SK-MEL-5 (cell line): ENCODE results near the gene SENP8. TPM values are rescaled to one million over a fixed set of nuclear protein-coding genes. Genes with fewer than 3 reads are reported as not detected.
"Not testable (repeated sequence)": the region's sequence is repeated elsewhere in the genome, so short reads cannot be mapped to it uniquely, and the experiment has no call there.

Source experiments
- DNase-seq: peaks from one replicate; pipeline ENCODE4 v3.0.0-alpha.2; 2016; ENCODE audit warnings: low read depth, low spot score
- in situ Hi-C: cut with HindIII; loops from 2 replicates; pipeline ENCODE4 v1.10.0; 2016; ENCODE audit warnings: low sequenced_read_pairs, high pct_unique_total_duplicates, low pct_unique_long_range_greater_than_20kb
- polyA plus RNA-seq, 2 experiments: library from polyadenylated mRNA; depleted of rRNA; stranded (reverse); fragments of >200 nt; gene quantifications; 2 replicates each; pipeline ENCODE4 v1.2.3, GENCODE V29; 2015
- total RNA-seq: library from RNA; depleted of rRNA; stranded (reverse); fragments of >200 nt; shearing (Covaris generic); gene quantifications from 2 replicates; pipeline ENCODE4 v1.2.3, GENCODE V29; 2014; rRNA removed

The SENP8 gene
- total RNA-seq, result 2.1 and 2.5 TPM in 2 replicates
- polyA plus RNA-seq (2015; cell fraction: cytosol; rRNA removed), result 1.3 TPM in 2 replicates
- 0.42 and 0.95 TPM in 2 replicates for polyA plus RNA-seq (2015; cell fraction: nucleus; rRNA removed)

DNA sequence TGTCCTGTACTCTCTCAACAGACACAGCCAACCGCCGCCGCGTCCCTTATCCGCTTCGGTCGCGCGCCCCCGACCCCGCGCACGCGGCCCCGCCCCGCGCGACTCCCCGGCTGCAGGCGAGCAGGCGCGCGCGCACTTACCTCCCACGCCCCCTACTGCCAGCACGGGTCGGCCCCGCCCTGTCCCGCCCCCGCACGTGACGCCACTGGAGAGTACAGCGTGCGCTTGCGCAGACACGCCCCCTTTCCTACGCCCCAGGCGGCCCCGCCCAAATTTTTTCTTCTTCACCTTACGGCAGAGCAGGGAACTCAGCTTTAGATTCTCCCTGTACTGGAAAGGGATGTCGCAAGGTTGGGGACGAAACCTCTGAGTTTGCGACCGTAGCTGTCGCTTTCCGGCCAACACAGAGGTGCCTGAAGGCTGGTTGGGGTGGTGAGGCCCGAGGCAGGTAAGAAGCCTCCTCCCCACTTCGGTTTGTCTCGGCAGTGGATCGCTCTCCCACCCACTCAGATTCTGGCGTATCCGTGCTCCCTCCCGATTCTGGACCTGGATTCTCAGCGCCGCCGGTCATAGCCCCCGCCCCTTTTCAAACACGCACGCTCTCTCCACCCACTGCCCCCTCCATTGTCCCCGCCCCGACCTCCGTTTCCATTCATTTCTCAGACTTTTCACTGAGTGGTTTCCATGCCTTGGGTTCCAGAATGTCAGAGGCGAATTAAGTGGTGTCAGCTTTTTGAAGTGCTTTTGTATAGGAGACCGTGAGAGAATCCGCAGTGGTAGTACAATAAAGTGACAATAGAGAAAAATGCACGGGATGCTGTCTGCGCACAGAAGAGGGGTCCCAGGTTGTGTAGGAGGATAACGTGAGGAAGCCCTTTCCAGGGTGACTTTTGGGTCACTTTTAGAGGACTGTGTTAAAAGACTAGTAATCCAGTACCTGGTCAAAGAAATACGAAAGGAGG lies at the start of gene SENP8, which contains the start of gene MYO9A:
TSS of gene SENP8 (plus strand) at position 387 of the 962 bp plus-strand sequence. CDS start 21,221 bp downstream, outside the sequence.
TSS of gene MYO9A (minus strand) at position 134 of the 962 bp plus-strand sequence. CDS start 71,587 bp downstream, outside the sequence.
- peak; percentile 96 for DNase-seq
- in situ Hi-C loops, result no loop called here

DNA sequence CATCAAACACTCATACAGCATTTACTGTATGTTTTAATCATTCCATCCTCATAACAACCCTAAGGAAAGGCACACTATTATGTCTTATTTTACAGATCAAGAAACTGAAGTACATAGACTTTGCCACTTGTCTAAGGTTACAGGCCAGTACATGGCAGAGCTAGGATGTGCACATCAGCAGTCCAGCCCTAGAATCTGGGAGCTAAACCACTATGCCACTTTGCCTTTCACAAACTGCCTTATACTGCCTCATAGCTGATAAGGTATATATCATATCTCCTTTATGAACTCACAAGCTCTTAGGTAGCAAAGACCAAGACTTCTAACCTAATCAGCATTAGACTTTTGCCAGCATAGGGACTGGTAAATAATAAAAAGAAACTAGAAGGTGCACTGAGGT lies 49.3 kb upstream of the SENP8 start:
- DNase-seq, result no peak
- in situ Hi-C loops, result no loop called here

DNA sequence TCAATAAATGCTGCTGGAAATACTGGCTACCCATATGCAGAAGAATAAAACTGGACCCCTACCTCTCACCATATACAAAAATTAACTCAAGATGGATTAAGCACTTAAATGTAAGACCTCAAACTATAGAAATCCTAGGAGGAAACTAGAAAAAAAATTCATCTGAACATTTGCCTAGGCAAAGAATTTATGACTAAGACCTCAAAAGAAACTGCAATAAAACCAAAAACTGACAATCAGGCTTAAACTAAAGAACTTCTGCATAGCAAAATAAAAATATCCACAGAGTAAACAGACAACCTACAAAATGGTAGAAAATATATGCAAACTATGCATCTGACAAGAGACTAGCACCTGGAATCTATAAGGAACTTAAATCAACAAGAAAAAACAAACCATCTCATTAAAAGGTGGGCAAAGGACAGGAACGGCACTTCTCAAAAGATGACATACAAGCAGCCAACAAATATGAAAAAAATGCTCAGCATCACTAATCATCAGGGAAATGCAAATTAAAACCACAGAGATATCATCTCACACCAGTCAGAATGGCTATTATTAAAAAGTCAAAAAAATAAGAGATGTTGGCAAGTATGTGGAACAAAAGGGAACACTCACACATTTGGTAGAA lies 47.3 kb upstream of the SENP8 start:
- in situ Hi-C loops, result no loop called here
- DNase-seq, result no peak

DNA sequence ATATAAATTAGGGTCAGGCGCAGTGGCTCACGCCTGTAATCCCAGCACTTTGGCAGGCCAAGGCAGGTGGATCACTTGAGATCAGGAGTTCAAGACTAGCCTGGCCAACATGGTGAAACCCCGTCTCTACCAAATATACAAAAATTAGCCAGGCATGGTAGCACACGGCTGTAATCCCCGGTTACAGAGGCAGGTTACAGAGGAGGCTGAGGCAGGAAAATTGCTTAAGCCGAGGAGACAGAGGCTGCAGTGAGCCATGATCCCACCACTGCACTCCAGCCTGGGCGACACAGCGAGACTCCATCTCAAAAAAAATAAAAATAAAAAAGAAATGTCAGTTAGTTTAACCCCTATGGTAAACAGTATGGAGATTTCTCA lies 46.8 kb upstream of the SENP8 start:
- in situ Hi-C loops, DNase-seq: not testable (repeated sequence)

DNA sequence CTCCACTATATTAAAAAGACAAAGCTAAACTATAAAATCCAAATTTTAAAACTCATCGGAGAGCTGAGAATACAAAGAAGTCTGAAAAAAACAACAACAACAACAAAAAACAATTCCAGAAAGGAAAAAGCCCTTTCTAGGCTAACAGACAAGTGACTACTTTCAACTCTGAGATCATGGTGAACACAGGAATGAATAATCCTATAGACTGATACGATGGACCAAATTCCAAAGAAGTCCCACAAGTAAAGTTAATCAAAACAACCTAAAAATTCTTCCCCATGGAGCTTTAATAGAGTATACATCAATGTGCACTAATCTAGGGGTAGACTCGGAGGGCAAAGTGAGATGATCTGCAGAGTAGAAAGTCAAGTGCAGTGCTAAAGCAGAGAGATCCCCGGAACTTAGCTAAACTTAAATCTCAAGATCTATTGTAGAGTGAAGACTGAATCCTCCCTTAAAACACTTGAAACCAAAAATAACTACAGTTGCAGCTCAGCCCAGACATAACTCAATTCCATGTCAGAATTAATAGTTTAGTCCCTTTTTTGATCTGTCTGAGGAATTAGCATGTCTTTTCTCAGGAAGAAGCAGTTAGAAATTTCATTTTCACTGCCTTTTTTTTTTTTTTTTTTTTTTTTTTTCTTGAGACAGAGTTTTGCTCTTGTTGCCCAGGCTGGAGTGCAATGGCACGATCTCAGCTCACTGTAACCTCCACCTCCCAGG lies 43.7 kb upstream of the SENP8 start:
- in situ Hi-C loops, result no loop called here
- no peak for DNase-seq

DNA sequence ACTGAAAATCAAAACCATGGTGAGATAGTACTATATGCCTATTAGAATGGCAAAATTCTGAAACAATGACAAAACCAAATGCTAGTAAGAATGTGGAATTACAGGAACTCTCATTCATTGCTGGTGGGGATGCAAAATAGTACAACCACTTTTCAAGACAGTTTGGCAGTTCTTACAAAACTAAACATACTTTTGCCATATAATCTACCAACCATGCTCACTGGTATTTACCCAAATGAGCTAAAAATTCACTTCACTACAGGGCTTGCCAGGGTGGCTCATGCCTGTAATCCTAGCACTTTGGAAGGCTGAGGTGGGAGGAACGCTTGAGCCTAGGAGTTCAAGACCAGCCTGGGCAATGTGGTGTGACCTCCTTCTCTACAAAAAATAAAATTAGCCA lies 40.3 kb upstream of the SENP8 start:
- DNase-seq, result no peak
- in situ Hi-C loops, result no loop called here

DNA sequence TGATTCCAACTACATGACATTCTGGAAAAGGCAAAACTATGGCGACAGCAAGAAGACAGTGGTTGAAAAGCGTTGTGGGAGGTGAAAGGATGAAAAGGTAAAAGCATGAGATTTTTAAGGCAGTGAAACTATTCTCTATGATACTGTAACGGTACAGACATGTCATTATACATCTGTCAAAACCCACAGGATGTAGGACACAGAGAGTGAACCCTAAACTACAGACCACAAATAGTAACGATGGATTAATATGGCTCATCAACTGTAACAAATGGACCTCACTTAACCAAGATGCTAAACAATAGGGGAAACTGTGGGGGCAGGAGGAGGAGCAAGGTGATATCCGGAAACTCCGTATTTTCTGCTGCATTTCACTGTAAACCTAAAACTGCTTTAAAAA lies 39.3 kb upstream of the SENP8 start:
- DNase-seq, result no peak
- in situ Hi-C loops, result no loop called here

DNA sequence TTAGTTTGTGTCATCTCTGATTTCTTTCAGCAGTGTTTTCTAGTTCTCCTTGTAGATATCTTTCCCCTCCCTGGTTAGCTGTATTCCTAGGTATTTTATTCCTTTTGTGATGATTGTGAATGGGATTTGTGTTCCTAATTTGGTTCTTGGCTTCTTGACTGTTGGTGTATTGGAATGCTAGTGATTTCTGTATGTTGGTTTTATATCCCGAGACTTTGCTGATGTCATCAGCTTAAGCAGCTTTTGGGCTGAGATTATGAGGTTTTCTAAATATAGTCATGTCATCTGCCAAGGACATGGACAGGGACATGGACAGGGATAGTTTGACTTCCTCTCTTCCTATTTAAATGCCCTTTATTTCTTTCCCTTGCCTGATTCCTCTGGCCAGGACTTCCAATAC lies 36.0 kb upstream of the SENP8 start:
- no peak for DNase-seq
- in situ Hi-C loops, result no loop called here

DNA sequence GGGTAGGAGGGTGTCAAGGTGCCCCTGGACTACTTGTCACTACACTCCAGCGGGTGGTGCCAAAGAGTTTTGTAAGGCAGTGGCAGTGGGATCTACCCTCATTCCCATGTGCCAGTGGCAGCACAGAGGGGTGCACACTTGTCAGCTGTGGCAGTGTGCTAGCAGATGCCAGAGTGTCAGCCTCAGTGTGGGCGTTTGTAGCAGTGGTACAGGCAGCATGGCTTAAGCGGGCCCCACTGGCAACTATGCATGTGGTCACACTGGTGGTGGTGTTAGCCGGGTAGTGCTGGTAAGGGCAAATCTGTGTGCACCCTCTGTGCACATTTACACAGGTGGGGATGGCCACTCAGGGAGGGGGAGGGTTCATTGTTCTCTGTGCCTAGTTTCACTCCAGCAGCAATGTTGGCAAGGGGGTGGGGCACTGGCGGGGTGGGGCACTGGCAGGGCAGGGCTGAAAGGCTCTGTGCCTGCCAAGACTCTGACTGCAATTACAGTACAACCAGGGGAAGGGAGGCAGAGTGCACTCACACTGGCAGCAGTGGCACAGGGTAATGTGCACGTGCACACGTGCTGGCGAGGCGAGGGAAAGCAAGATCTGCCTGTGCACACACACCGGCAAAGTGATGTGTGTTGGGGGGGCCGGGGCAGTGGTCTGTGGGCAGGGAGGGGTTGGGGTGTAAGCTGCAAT lies 32.0 kb upstream of the SENP8 start:
- DNase-seq, result no peak
- in situ Hi-C loops, result no loop called here

DNA sequence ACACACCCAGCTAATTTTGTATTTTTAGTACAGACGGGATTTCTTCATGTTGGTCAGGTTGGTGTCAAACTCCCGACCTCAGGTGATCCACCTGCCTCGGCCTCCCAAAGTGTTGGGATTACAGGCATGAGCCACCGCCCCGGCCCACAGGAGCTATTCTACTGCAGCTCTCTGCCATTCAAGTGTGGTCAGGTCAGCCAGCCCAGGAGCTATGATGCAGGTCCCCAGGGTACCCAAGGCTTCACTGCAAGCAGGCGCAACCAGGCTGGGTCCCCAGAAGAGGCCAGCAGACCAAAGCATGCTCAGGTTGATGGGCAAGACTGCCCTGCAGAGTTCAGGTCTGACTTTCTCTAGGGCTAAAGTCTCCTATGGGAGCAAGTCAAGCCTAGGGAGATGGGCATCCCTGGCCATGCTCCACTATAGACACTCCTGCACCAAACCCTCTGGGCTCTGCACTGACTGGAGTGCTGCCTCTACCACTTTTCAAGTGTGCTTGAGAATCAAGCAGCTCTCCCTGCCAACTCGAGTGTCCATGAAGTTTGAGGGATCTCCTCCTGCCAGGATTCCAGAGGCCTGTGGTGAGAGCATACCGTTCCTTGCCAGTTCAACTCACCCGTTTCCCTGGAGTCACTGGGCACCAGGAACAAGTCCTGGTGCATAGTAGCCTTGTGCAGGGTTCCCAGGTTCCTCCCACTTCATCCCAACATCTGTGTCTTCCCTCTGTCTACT lies 31.1 kb upstream of the SENP8 start:
- in situ Hi-C loops, result no loop called here

DNA sequence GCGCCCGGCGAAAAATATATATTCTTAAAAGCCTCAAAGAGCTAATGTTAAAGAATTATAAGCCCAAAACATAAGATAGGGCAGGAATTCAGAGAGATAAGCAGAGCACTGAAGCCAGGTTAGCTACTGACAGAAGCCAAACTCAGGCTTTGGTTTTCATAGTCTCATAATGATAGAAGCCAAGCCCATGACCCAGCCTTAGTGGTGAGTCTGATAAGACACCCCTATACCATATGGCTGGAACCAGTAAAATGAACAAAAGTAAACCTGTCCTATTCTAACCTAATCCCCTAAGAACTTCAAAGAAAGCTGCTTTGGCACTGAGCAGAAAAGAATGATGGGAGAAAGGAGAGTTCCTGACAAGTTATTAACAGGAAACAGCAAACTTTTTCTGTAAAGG lies 26.2 kb upstream of the SENP8 start:
- DNase-seq, result no peak
- in situ Hi-C loops, result no loop called here

More for the DNA sequence above, 31.1 kb upstream of the SENP8 start:
- no peak for DNase-seq

DNA sequence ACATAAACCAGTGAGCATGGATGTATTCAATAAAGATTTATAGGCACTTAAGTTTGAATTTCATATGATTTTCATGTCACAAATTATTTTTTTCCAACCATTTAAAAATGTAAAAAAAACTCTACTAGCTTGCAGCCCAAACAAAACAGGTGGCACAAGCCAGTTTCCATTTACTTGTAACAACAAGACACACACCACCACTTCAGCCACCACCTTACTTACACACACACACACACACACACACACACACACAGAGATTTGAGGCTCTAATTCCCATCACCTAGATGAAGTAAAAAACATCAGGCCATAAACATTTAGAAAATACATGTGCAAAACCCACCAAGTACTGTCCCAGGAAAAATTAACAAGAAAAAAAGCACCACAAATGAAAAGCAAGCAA lies 25.5 kb upstream of the SENP8 start:
- in situ Hi-C loops, result no loop called here

DNA sequence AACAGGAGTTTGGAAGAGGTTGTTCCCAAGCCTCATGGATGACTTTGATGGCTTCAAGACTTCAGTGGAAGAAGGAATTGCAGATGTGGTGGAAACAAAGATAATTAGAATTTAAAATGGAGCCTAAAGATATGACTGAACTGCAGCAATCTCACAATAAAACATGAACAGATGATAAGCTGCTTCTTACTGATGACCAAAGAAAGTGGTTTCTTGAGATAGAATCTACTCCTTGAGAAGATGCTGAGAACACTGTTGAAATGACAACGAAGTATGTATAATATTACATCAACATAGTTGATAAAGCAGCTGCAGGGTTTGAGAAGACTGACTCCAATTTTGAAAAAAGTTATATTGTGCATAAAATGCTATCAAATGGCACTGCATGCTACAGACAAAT lies 21.4 kb upstream of the SENP8 start:
- DNase-seq, result no peak
- in situ Hi-C loops, result no loop called here

More for the DNA sequence above, 25.5 kb upstream of the SENP8 start:
- no peak for DNase-seq

DNA sequence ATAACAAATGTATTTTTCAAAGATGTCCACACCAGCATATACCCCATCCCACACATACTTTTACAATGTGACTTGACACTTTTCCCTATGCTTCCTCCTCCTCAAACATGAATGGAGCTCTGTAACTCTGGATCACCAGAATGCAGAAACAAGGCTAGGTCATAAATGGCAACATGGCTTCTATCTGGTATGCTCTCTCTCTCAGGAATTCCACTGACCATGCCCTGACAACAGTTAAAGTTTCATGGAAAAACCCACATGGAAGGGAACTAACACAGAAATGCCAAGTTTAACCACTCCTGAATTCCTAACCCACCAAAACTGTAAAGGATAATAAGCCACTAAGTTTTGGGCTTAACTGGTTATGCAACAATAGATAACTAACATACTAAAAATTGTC lies 20.2 kb upstream of the SENP8 start:
- DNase-seq, result peak; percentile 27
- in situ Hi-C loops, result no loop called here

DNA sequence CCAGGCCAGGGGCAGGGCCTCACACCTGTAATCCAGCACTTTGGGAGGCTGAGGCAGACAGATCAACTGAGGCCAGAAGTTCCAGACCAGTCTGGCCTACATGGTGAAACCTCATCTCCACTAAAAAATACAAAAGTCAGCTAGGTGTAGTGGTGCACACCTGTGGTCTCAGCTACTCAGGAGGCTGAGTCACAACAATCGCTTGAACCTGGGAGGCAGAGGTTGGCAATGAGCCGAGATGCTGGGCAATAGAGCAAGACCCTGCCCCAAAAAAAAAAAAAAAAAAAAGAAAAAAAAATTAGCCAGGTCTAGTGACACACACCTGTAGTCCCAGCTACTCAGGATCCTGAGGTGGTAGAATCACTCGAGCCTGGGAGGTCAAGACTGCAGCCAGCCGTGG lies 19.0 kb upstream of the SENP8 start:
- in situ Hi-C loops, result no loop called here
- no peak for DNase-seq

DNA sequence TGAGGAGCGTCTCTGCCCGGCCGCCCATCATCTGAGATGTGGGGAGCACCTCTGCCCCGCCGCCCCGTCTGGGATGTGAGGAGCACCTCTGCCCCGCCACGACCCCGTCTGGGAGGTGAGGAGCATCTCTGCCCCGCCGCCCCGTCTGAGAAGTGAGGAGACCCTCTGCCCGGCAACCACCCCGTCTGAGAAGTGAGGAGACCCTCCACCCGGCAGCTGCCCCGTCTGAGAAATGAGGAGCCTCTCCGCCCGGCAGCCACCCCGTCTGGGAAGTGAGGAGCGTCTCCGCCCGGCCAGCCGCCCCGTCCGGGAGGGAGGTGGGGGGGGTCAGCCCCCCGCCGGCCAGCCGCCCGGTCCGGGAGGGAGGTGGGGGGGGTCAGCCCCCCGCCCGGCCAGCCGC lies 17.7 kb upstream of the SENP8 start:
- in situ Hi-C loops, DNase-seq: not testable (repeated sequence)

DNA sequence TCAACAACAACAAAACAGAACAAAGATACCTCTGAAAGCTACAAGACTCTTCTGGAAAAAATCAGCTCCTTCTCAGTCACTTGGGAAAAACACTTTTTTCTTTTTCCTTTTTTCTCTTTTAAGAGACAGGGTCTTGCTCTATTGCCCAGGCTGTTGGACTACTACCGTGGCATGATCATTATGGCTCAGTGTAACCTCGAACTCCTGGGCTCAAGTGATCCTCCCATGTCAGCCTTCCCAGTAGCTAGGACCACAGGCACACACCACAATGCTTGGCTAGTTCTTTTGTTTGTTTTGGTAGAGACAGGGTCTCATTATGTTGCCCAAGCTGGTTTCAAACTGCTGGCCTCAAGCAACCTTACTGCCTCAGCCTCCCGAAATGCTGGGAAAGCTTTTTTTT lies 13.1 kb upstream of the SENP8 start:
- DNase-seq, result no peak
- in situ Hi-C loops, result no loop called here
